WTC11 (cell line): ENCODE data around the gene USP22. TPM values are rescaled to one million over a fixed set of nuclear protein-coding genes. Genes with fewer than 3 reads are reported as not detected.

Experiments used
- ATAC-seq: fragments of 200-7000 bp; cut with Tn5 transposase; 2 replicates; pipeline ENCODE4 v1.10.0; 2021; ENCODE audit warnings: mild to moderate bottlenecking, moderate library complexity
- CTCF ChIA-PET: fragments of 300-600 bp; sonication (Branson Sonifier 250); formaldehyde crosslinking; loops from one replicate; lab custom pipeline; 2021; ENCODE audit warnings: antibody characterized with exemption; lab: Charles Lee
- POLR2A ChIA-PET: fragments of 350-600 bp; sonication (Branson Sonifier 250); formaldehyde crosslinking; loops from one replicate; lab custom pipeline; 2021; ENCODE audit warnings: antibody characterized with exemption; lab: Charles Lee
- DNase-seq: peaks from one replicate; pipeline ENCODE4 v3.0.0; 2021; ENCODE audit warnings: low spot score
- H3K27ac Mint-ChIP-seq: 2 replicates; pipeline ENCODE4 v1.8.0; 2021; ENCODE audit warnings: mixed read lengths
- H3K27me3 Mint-ChIP-seq: 2 replicates; pipeline ENCODE4 v1.8.0; 2021; ENCODE audit warnings: low read depth, mild to moderate bottlenecking, moderate library complexity, mixed read lengths
- H3K36me3 Mint-ChIP-seq: 2 replicates; pipeline ENCODE4 v1.8.0; 2021; ENCODE audit warnings: mixed read lengths
- H3K4me1 Mint-ChIP-seq: 2 replicates; pipeline ENCODE4 v1.8.0; 2022; ENCODE audit warnings: mixed read lengths
- H3K4me3 Mint-ChIP-seq: 2 replicates; pipeline ENCODE4 v1.8.0; 2021; ENCODE audit warnings: mild to moderate bottlenecking, moderate library complexity, mixed read lengths
- H3K9me3 Mint-ChIP-seq: 2 replicates; pipeline ENCODE4 v1.8.0; 2021; ENCODE audit warnings: mixed read lengths
- AFF4 ChIP-seq: sonication (generic); formaldehyde crosslinking; IDR thresholded peaks from 2 replicates; pipeline ENCODE4 v1.8.1; 2023; ENCODE audit warnings: mild to moderate bottlenecking, missing genetic modification reagents, borderline replicate concordance
- ATF1 ChIP-seq: sonication (generic); formaldehyde crosslinking; IDR thresholded peaks from 2 replicates; pipeline ENCODE4 v1.8.1; 2023; ENCODE audit warnings: mild to moderate bottlenecking, moderate library complexity, missing genetic modification reagents
- ATF3 ChIP-seq: sonication (generic); formaldehyde crosslinking; conservative IDR thresholded peaks from 2 replicates; pipeline ENCODE4 v1.8.1; 2022; ENCODE audit warnings: mild to moderate bottlenecking, missing genetic modification reagents
- CREB1 ChIP-seq: sonication (generic); formaldehyde crosslinking; IDR thresholded peaks from 2 replicates; pipeline ENCODE4 v1.8.0; 2023; ENCODE audit warnings: mild to moderate bottlenecking, missing genetic modification reagents
- EMX1 ChIP-seq: fragments of 250-450 bp; sonication (Bioruptor Pico); IDR thresholded peaks from 2 replicates; pipeline ENCODE4 v1.8.0; 2021; ENCODE audit warnings: mild to moderate bottlenecking
- ERG ChIP-seq: fragments of 250-450 bp; sonication (Bioruptor Pico); IDR thresholded peaks from 2 replicates; pipeline ENCODE4 v1.8.0; 2021; ENCODE audit warnings: mild to moderate bottlenecking
- NFE2L1 ChIP-seq: sonication (generic); formaldehyde crosslinking; IDR thresholded peaks from 2 replicates; pipeline ENCODE4 v1.8.1; 2023; ENCODE audit warnings: missing genetic modification reagents
- PRRX2 ChIP-seq: fragments of 250-450 bp; sonication (Bioruptor Pico); IDR thresholded peaks from 2 replicates; pipeline ENCODE4 v1.8.0; 2021; ENCODE audit warnings: mild to moderate bottlenecking
- SMAD3 ChIP-seq: sonication (generic); formaldehyde crosslinking; IDR thresholded peaks from 2 replicates; pipeline ENCODE4 v1.8.0; 2022; ENCODE audit warnings: missing genetic modification reagents, mild to moderate bottlenecking, borderline replicate concordance
- SOX15 ChIP-seq: fragments of 250-450 bp; sonication (Bioruptor Pico); IDR thresholded peaks from 2 replicates; pipeline ENCODE4 v1.9.0; 2021; ENCODE audit warnings: mild to moderate bottlenecking
- SP1 ChIP-seq: sonication (generic); formaldehyde crosslinking; conservative IDR thresholded peaks from 2 replicates; pipeline ENCODE4 v1.8.1; 2022; ENCODE audit warnings: missing genetic modification reagents
- ZNF263 ChIP-seq: sonication (generic); formaldehyde crosslinking; IDR thresholded peaks from 2 replicates; pipeline ENCODE4 v1.8.1; 2022; ENCODE audit warnings: low read depth, mild to moderate bottlenecking, moderate library complexity, missing genetic modification reagents
- ZNF416 ChIP-seq: fragments of 250-450 bp; sonication (Bioruptor Pico); IDR thresholded peaks from 2 replicates; pipeline ENCODE4 v1.9.0; 2021; ENCODE audit warnings: mild to moderate bottlenecking, inconsistent platforms
- ZNF423 ChIP-seq: fragments of 250-450 bp; sonication (Bioruptor Pico); IDR thresholded peaks from 2 replicates; pipeline ENCODE4 v2.1.2; 2022; ENCODE audit warnings: mild to moderate bottlenecking, moderate library complexity
- ZNF425 ChIP-seq: fragments of 250-450 bp; sonication (Bioruptor Pico); conservative IDR thresholded peaks from 2 replicates; pipeline ENCODE4 v1.9.0; 2021; ENCODE audit warnings: mild to moderate bottlenecking
- total RNA-seq: library from RNA; stranded (reverse); gene quantifications from 3 replicates; pipeline ENCODE4 v1.2.3, GENCODE V29; 2021

Gene USP22
- total RNA-seq, 1 experiment from 2014 or later: 289 TPM

GRCh38 chr17:20997711-20998570 lies 44.9 kb downstream of the USP22 start:
- ChIA-PET POLR2A (no interaction called here), CTCF (interaction anchor here (2.1 to 2.7 kb wide), 2 partner anchors 46 to 196 kb away, joined by 6 to 12 read pairs; no protein-coding TSS in a partner anchor)
- ATAC-seq: peak; percentile 19
- no peak overlapping the region for H3K4me3 Mint-ChIP-seq
- H3K4me1 Mint-ChIP-seq: peaks cover 21% of the 10 kb centered on the region
- H3K36me3 Mint-ChIP-seq: peaks cover 29% of the 10 kb centered on the region
- H3K27ac Mint-ChIP-seq: peak overlapping the region; percentile 86
- 0 out of 2 replicates have a peak, but pooled peaks have one; percentile 4 for TF ChIP-seq ZNF416 (CRISPR knock-in tag)
- TF ChIP-seq AFF4 (CRISPR knock-in tag): 0 out of 2 replicates have a peak, but pooled peaks have one; percentile 16
- no peak for TF ChIP-seq CREB1 (CRISPR knock-in tag)
- TF ChIP-seq SOX15 (CRISPR knock-in tag): no peak
- TF ChIP-seq ZNF423 (CRISPR knock-in tag): peak; percentile 39
- TF ChIP-seq SMAD3: no peak
- peak; percentile 79; the same call in 1 of the 2 replicates for TF ChIP-seq PRRX2
- 0 out of 2 replicates have a peak, but pooled peaks have one; percentile 37 for TF ChIP-seq SP1 (CRISPR knock-in tag)
- TF ChIP-seq ATF1 (CRISPR knock-in tag): 0 out of 2 replicates have a peak, but pooled peaks have one; percentile 7
- 0 out of 2 replicates have a peak, but pooled peaks have one; percentile 66 for TF ChIP-seq EMX1 (CRISPR knock-in tag)
- 0 out of 2 replicates have a peak, but pooled peaks have one; percentile 40 for TF ChIP-seq ATF3 (CRISPR knock-in tag)
- TF ChIP-seq ERG (CRISPR knock-in tag): peak; percentile 23; the same call in 1 of the 2 replicates
- TF ChIP-seq NFE2L1: peak; percentile 14; the same call in 1 of the 2 replicates
- TF ChIP-seq ZNF263 (CRISPR knock-in tag): no peak
- 0 out of 2 replicates have a peak, but pooled peaks have one; percentile 37 for TF ChIP-seq ZNF425 (CRISPR knock-in tag)
- no peaks in the 10 kb centered on the region for H3K27me3 Mint-ChIP-seq
- peak; percentile 28 for DNase-seq
- H3K9me3 Mint-ChIP-seq: no peaks in the 10 kb centered on the region; the same call in 1 of the 2 replicates
